GM23338 (cell line): ENCODE data around the gene KIF3B. TPM values are rescaled to one million over a fixed set of nuclear protein-coding genes. Genes with fewer than 3 reads are reported as not detected.

Source experiments
- ATAC-seq: fragments of 200-7000 bp; cut with Tn5 transposase; 3 replicates; pipeline ENCODE4 v1.9.1; 2020
- DNase-seq: peaks from one replicate; pipeline ENCODE4 v3.0.0-alpha.2; 2015; ENCODE audit warnings: low spot score
- H2AFZ ChIP-seq: fragments of 200-600 bp; sonication (generic); 2 replicates; pipeline ENCODE4 v1.8.0; 2016; ENCODE audit warnings: antibody characterized with exemption, mild to moderate bottlenecking, moderate library complexity
- H3F3A ChIP-seq: fragments of 200-600 bp; sonication (generic); replicated peaks from 2 replicates; pipeline ENCODE4 v1.8.0; 2017; ENCODE audit warnings: antibody characterized with exemption, mixed run types, low read depth
- H3K27ac ChIP-seq: fragments of 200-600 bp; sonication (generic); 2 replicates; pipeline ENCODE4 v1.6.1; 2016; ENCODE audit warnings: low read depth
- H3K27me3 ChIP-seq: fragments of 200-600 bp; sonication (generic); 2 replicates; pipeline ENCODE4 v1.8.0; 2016; ENCODE audit warnings: mild to moderate bottlenecking, mixed run types, moderate library complexity; ENCODE audit not compliant: insufficient read depth
- H3K36me3 ChIP-seq: fragments of 200-600 bp; sonication (generic); 2 replicates; pipeline ENCODE4 v1.8.0; 2016; ENCODE audit warnings: mild to moderate bottlenecking; ENCODE audit not compliant: insufficient read depth
- H3K4me1 ChIP-seq: fragments of 200-600 bp; sonication (generic); 2 replicates; pipeline ENCODE4 v1.8.0; 2016; ENCODE audit warnings: mild to moderate bottlenecking, moderate library complexity; ENCODE audit not compliant: insufficient read depth
- H3K4me2 ChIP-seq: fragments of 200-600 bp; sonication (generic); 2 replicates; pipeline ENCODE4 v1.7.1; 2017; ENCODE audit warnings: mixed run types
- H3K4me3 ChIP-seq: fragments of 200-600 bp; sonication (generic); 2 replicates; pipeline ENCODE4 v1.6.1; 2016; ENCODE audit warnings: mixed run types
- H3K79me2 ChIP-seq: fragments of 200-600 bp; sonication (generic); replicated peaks from 2 replicates; pipeline ENCODE4 v1.8.0; 2017; ENCODE audit warnings: mild to moderate bottlenecking; ENCODE audit not compliant: insufficient read depth
- H3K9me2 ChIP-seq: fragments of 200-600 bp; sonication (generic); 2 replicates; pipeline ENCODE4 v1.8.0; 2017; ENCODE audit not compliant: insufficient read depth
- H4K20me1 ChIP-seq: fragments of 200-600 bp; sonication (generic); replicated peaks from 2 replicates; pipeline ENCODE4 v1.8.0; 2017; ENCODE audit warnings: mild to moderate bottlenecking; ENCODE audit not compliant: insufficient read depth
- H3K27ac Mint-ChIP-seq: 2 replicates; pipeline ENCODE4 v1.8.0; 2020; ENCODE audit warnings: inconsistent platforms, mild to moderate bottlenecking, moderate library complexity, mixed read lengths
- H3K27me3 Mint-ChIP-seq: 3 replicates; pipeline ENCODE4 v1.8.0; 2022; ENCODE audit warnings: low read depth, mild to moderate bottlenecking, moderate library complexity, mixed read lengths, inconsistent platforms; ENCODE audit not compliant: insufficient read depth, poor library complexity
- H3K36me3 Mint-ChIP-seq: 3 replicates; pipeline ENCODE4 v1.8.0; 2021; ENCODE audit warnings: low read depth, mild to moderate bottlenecking, inconsistent platforms, moderate library complexity, mixed read lengths
- H3K4me1 Mint-ChIP-seq: 3 replicates; pipeline ENCODE4 v1.8.0; 2020; ENCODE audit warnings: mild to moderate bottlenecking, inconsistent platforms, mixed read lengths
- H3K4me3 Mint-ChIP-seq: 3 replicates; pipeline ENCODE4 v1.8.0; 2021; ENCODE audit warnings: moderate library complexity, mild to moderate bottlenecking, inconsistent platforms, mixed read lengths
- H3K9me3 Mint-ChIP-seq: 3 replicates; pipeline ENCODE4 v1.8.0; 2020; ENCODE audit warnings: moderate library complexity, mild to moderate bottlenecking, inconsistent platforms, mixed read lengths
- CREB1 ChIP-seq: fragments of 250-450 bp; sonication (Bioruptor Pico); IDR thresholded peaks from 2 replicates; pipeline ENCODE4 v1.5.0; 2020; ENCODE audit warnings: low read depth, mild to moderate bottlenecking, moderate library complexity
- CTCF ChIP-seq, 2 experiments: fragments of 200-600 bp in 1 of 2; sonication (generic) in 1 of 2; conservative IDR thresholded peaks; 2 replicates each; pipeline versions ENCODE4 v1.5.1 to v1.6.1; 2016 to 2017; ENCODE audit warnings: antibody characterized with exemption in 2 of 2, low read depth in 2 of 2, mild to moderate bottlenecking in 2 of 2, moderate library complexity in 1 of 2
- ETS1 ChIP-seq: IDR thresholded peaks from 2 replicates; pipeline ENCODE4 v1.6.1; 2016; ENCODE audit warnings: antibody characterized with exemption
- EZH2 ChIP-seq: fragments of 200-600 bp; sonication (generic); IDR thresholded peaks from one replicate; pipeline ENCODE4 v1.8.0; 2017; ENCODE audit warnings: antibody characterized with exemption, mild to moderate bottlenecking, low read depth; ENCODE audit not compliant: unreplicated experiment
- NANOG ChIP-seq: IDR thresholded peaks from 2 replicates; pipeline ENCODE4 v1.6.1; 2016; ENCODE audit warnings: antibody characterized with exemption, borderline replicate concordance
- POLR2AphosphoS5 ChIP-seq: IDR thresholded peaks from 2 replicates; pipeline ENCODE4 v1.6.1; 2016; ENCODE audit warnings: antibody characterized with exemption, low read depth
- REST ChIP-seq: IDR thresholded peaks from one replicate; pipeline ENCODE4 v1.6.1; 2018; ENCODE audit warnings: antibody characterized with exemption; ENCODE audit not compliant: unreplicated experiment
- ZNF114 ChIP-seq: fragments of 250-450 bp; sonication (Bioruptor Pico); IDR thresholded peaks from 2 replicates; pipeline ENCODE4 v1.5.0; 2020; ENCODE audit warnings: mild to moderate bottlenecking, moderate library complexity
- ZNF331 ChIP-seq: fragments of 250-450 bp; sonication (Bioruptor Pico); IDR thresholded peaks from 2 replicates; pipeline ENCODE4 v1.5.0; 2020; ENCODE audit warnings: low read depth, mild to moderate bottlenecking, moderate library complexity
- ZNF462 ChIP-seq: fragments of 250-450 bp; sonication (Bioruptor Pico); IDR thresholded peaks from 2 replicates; pipeline ENCODE4 v1.5.0; 2020; ENCODE audit warnings: mild to moderate bottlenecking, moderate library complexity
- polyA plus RNA-seq: library from polyadenylated mRNA; unstranded; fragments of >200 nt; fragmentation: Nextera tagmentation; extraction: Ambion mirVana; gene quantifications from 2 replicates; pipeline ENCODE4 v1.2.1, GENCODE V29; 2016
- total RNA-seq: library from RNA; depleted of rRNA; stranded (reverse); fragments of >200 nt; shearing (Covaris generic); gene quantifications from 2 replicates; pipeline ENCODE4 v1.2.3, GENCODE V29; 2014

KIF3B gene
- total and polyA plus RNA-seq, 2 experiments from 2014 or later = 6.1 to 22.8 TPM

GRCh38 chr20:32333181-32333987 lies 55.9 kb downstream of the KIF3B start:
- H3K4me2 ChIP-seq = no peak overlapping the region
- H3F3A ChIP-seq = no peaks in the 10 kb centered on the region
- H3K27me3 ChIP-seq = no peaks in the 10 kb centered on the region
- no peak overlapping the region for H3K4me3 ChIP-seq
- H3K4me1 ChIP-seq = no peaks in the 10 kb centered on the region
- no peak for TF ChIP-seq CREB1 (CRISPR knock-in tag)
- TF ChIP-seq ZNF462 (CRISPR knock-in tag) = no peak
- no peak for TF ChIP-seq ETS1
- no peak for TF ChIP-seq ZNF331 (CRISPR knock-in tag)
- no peak for TF ChIP-seq CTCF (conservative IDR thresholded peaks at IDR 0.05; ENCODE audit: low read depth in 2 of 2)
- TF ChIP-seq EZH2 = no peak
- TF ChIP-seq NANOG = no peak
- TF ChIP-seq POLR2AphosphoS5 = no peak
- no peak for TF ChIP-seq REST
- TF ChIP-seq ZNF114 (CRISPR knock-in tag) = no peak
- DNase-seq (no peak), ATAC-seq (no peak)
- peaks cover 18% of the 10 kb centered on the region for H3K36me3 ChIP-seq
- no peak overlapping the region for H2AFZ ChIP-seq
- Mint-ChIP-seq H3K36me3 (no peaks in the 10 kb centered on the region), H3K4me1 (no peaks in the 10 kb centered on the region), H3K27ac (no peak overlapping the region), H3K9me3 (no peaks in the 10 kb centered on the region), H3K4me3 (no peak overlapping the region), H3K27me3 (peaks cover 5% of the 10 kb centered on the region)
- no peaks in the 10 kb centered on the region for H3K79me2 ChIP-seq
- H3K9me2 ChIP-seq = 0 out of 2 replicates have a peak, but pooled peaks cover 3% of the 10 kb centered on the region
- H3K27ac ChIP-seq = no peak overlapping the region
- peaks cover 4% of the 10 kb centered on the region for H4K20me1 ChIP-seq
